Naive thymus-derived CD8-positive, alpha-beta T cell (primary cell): Measurements from ENCODE around the gene SPRR2B. TPM values are rescaled to one million over a fixed set of nuclear protein-coding genes. Genes with fewer than 3 reads are reported as not detected.
A peak's percentile ranks its signal among the peaks of the same experiment; 100 is the strongest.
"Not testable (repeated sequence)": the region's sequence is repeated elsewhere in the genome, so short reads cannot be mapped to it uniquely, and the experiment has no call there.

ENCODE experiments used
- ATAC-seq, 2 donors: fragments of 150-1000 bp; cut with Tn5 transposase in 1 of 2; sonication (Bioruptor Pico), chemical (Tn5 transposase) in 1 of 2; 1 replicate in 1 of 2; 2 replicates in 1 of 2; pipeline ENCODE4 v1.10.0; 2021; ENCODE audit warnings: mild to moderate bottlenecking in 2 of 2, moderate library complexity in 2 of 2
- POLR2A ChIA-PET: fragments of 350-600 bp; sonication (Branson Sonifier 250); formaldehyde crosslinking; loops from one replicate; lab custom pipeline; 2021; ENCODE audit warnings: antibody characterized with exemption; lab: Charles Lee
- DNase-seq, 10 donors: peaks; one replicate each; pipeline versions ENCODE4 v3.0.0 to v3.0.0-alpha.2; 2020 to 2022
- H3K27ac Mint-ChIP-seq, 10 donors: one replicate each; pipeline ENCODE4 v1.8.0; 2020 to 2022; ENCODE audit warnings: mild to moderate bottlenecking in 10 of 10, mixed read lengths in 10 of 10, moderate library complexity in 4 of 10, inconsistent platforms in 1 of 10
- H3K27me3 Mint-ChIP-seq, 5 donors: one replicate each; pipeline ENCODE4 v1.8.0; 2021 to 2022; ENCODE audit warnings: mixed read lengths in 5 of 5
- H3K36me3 Mint-ChIP-seq, 3 donors: one replicate each; pipeline ENCODE4 v1.8.0; 2020 to 2022; ENCODE audit warnings: mixed read lengths in 3 of 3, mild to moderate bottlenecking in 2 of 3, inconsistent platforms in 1 of 3
- H3K4me1 Mint-ChIP-seq, 4 donors: one replicate each; pipeline ENCODE4 v1.8.0; 2021 to 2022; ENCODE audit warnings: mixed read lengths in 4 of 4
- H3K4me3 Mint-ChIP-seq, 10 donors: one replicate each; pipeline ENCODE4 v1.8.0; 2020 to 2022; ENCODE audit warnings: mild to moderate bottlenecking in 10 of 10, mixed read lengths in 10 of 10, moderate library complexity in 6 of 10, inconsistent platforms in 1 of 10
- H3K9me3 Mint-ChIP-seq, 9 donors: one replicate each; pipeline ENCODE4 v1.8.0; 2020 to 2022; ENCODE audit warnings: mixed read lengths in 9 of 9, mild to moderate bottlenecking in 3 of 9, inconsistent platforms in 1 of 9, moderate library complexity in 1 of 9
- polyA plus RNA-seq, 3 donors: library from polyadenylated mRNA; unstranded; fragments of 300-500 nt; fragmentation: Illumina TruSeq; gene quantifications; one replicate each; pipeline ENCODE4 v1.2.3, GENCODE V29; 2021
- total RNA-seq, 8 experiments: library from RNA in 2 of 8; stranded (reverse) in 2 of 8; gene quantifications; one replicate each; pipeline ENCODE4 v1.2.3 and lab custom pipeline; 2021 to 2026

SPRR2B gene
- total and polyA plus RNA-seq, 5 experiments from 2014 or later = not detected

- no peak within 1 kb of the TSS for H3K4me3 Mint-ChIP-seq
- H3K9me3 Mint-ChIP-seq = peaks cover 0 to 5% (median 0%) of the 10 kb centered on the region in 9 donors
- no peak for ATAC-seq
- H3K27me3 Mint-ChIP-seq = peaks cover 13 to 45% (median 24%) of the 10 kb centered on the region in 5 donors
- H3K36me3 Mint-ChIP-seq = peaks cover 0 to 4% (median 0%) of the 10 kb centered on the region in 3 donors
- H3K4me1 Mint-ChIP-seq = peaks cover 0 to 3% (median 0%) of the 10 kb centered on the region in 4 donors
- DNase-seq = no peak
- peak within 1 kb of the TSS in 1 of 10 donors; percentile 21 for H3K27ac Mint-ChIP-seq
- POLR2A ChIA-PET = no interaction called here
These were observed 40.5 kb downstream of the SPRR2B start, which contains the start of gene SPRR1B for GRCh38 chr1:153030895-153031294. SPRR1B (plus strand) TSS chr1:153031203; CDS start chr1:153032346, 1,143 bp downstream.

GRCh38 chr1:153028766-153029165 lies 42.6 kb downstream of the SPRR2B start:
- Mint-ChIP-seq H3K9me3 (peaks cover 0 to 5% (median 0%) of the 10 kb centered on the region in 9 donors), H3K27ac (no peak overlapping the region), H3K36me3 (peaks cover 0 to 4% (median 0%) of the 10 kb centered on the region in 3 donors), H3K27me3 (peaks cover 13 to 63% (median 26%) of the 10 kb centered on the region in 5 donors), H3K4me1 (peaks cover 0 to 3% (median 0%) of the 10 kb centered on the region in 4 donors), H3K4me3 (no peak overlapping the region)
- POLR2A ChIA-PET = no interaction called here
- DNase-seq (no peak), ATAC-seq (no peak)

- Mint-ChIP-seq H3K4me1 (peaks cover 0 to 2% (median 0%) of the 10 kb centered on the region in 4 donors), H3K27ac (no peak overlapping the region), H3K36me3 (peaks cover 0 to 4% (median 0%) of the 10 kb centered on the region in 3 donors), H3K27me3 (peaks cover 19 to 76% (median 27%) of the 10 kb centered on the region in 5 donors), H3K4me3 (no peak overlapping the region), H3K9me3 (peaks cover 0 to 5% (median 0%) of the 10 kb centered on the region in 9 donors)
- DNase-seq (no peak), ATAC-seq (no peak)
- POLR2A ChIA-PET = no interaction called here
These were observed 45.6 kb downstream of the SPRR2B start for GRCh38 chr1:153025797-153026196.

- ATAC-seq = no peak
- H3K27ac Mint-ChIP-seq = no peak overlapping the region
- POLR2A ChIA-PET = no interaction called here
- H3K36me3 Mint-ChIP-seq = peaks cover 0 to 4% (median 0%) of the 10 kb centered on the region in 3 donors
- peaks cover 23 to 76% (median 37%) of the 10 kb centered on the region in 5 donors for H3K27me3 Mint-ChIP-seq
- DNase-seq = no peak
- H3K4me1 Mint-ChIP-seq = peaks cover 0 to 2% (median 0%) of the 10 kb centered on the region in 4 donors
- no peak overlapping the region for H3K4me3 Mint-ChIP-seq
- peaks cover 0 to 5% (median 0%) of the 10 kb centered on the region in 9 donors for H3K9me3 Mint-ChIP-seq
These were observed 47.0 kb downstream of the SPRR2B start for GRCh38 chr1:153024413-153024812.

GRCh38 chr1:153023109-153023508 lies 48.3 kb downstream of the SPRR2B start:
- POLR2A ChIA-PET = no interaction called here
- peaks cover 0 to 2% (median 0%) of the 10 kb centered on the region in 4 donors for H3K4me1 Mint-ChIP-seq

GRCh38 chr1:153022340-153022739 lies 49.1 kb downstream of the SPRR2B start:
- peaks cover 21 to 73% (median 38%) of the 10 kb centered on the region in 5 donors for H3K27me3 Mint-ChIP-seq

More at GRCh38 chr1:153023109-153023508, 48.3 kb downstream of the SPRR2B start:
- H3K36me3 Mint-ChIP-seq = no peaks in the 10 kb centered on the region
- DNase-seq (no peak), ATAC-seq (no peak)
- H3K9me3 Mint-ChIP-seq = no peaks in the 10 kb centered on the region
- H3K4me3 Mint-ChIP-seq = no peak overlapping the region
- H3K27ac Mint-ChIP-seq = no peak overlapping the region
- H3K27me3 Mint-ChIP-seq = peaks cover 21 to 70% (median 37%) of the 10 kb centered on the region in 5 donors

GRCh38 chr1:153021829-153022228 lies 49.6 kb downstream of the SPRR2B start:
- H3K4me1 Mint-ChIP-seq, H3K9me3 Mint-ChIP-seq, H3K4me3 Mint-ChIP-seq, DNase-seq, H3K27ac Mint-ChIP-seq, H3K36me3 Mint-ChIP-seq, ATAC-seq, POLR2A ChIA-PET: not testable (repeated sequence)
- peaks cover 20 to 75% (median 38%) of the 10 kb centered on the region in 5 donors for H3K27me3 Mint-ChIP-seq

More at GRCh38 chr1:153022340-153022739, 49.1 kb downstream of the SPRR2B start:
- H3K4me3 Mint-ChIP-seq, POLR2A ChIA-PET, H3K27ac Mint-ChIP-seq, ATAC-seq, H3K36me3 Mint-ChIP-seq, H3K4me1 Mint-ChIP-seq, H3K9me3 Mint-ChIP-seq, DNase-seq: not testable (repeated sequence)

Other genes with a start within 250 kb of the SPRR2B start
- not detected for gene LCE1A, start 244.1 kb downstream of the SPRR2B start, total RNA-seq
- gene LCE1A, start 244.1 kb downstream of the SPRR2B start, polyA plus RNA-seq = not detected
- gene LCE6A, start 228.8 kb downstream of the SPRR2B start, total RNA-seq = not detected
- not detected for gene LCE6A, start 228.8 kb downstream of the SPRR2B start, polyA plus RNA-seq
- gene LCE7A, start 211.6 kb downstream of the SPRR2B start, total RNA-seq = not detected
- gene LCE7A, start 211.6 kb downstream of the SPRR2B start, polyA plus RNA-seq = not detected
- not detected for gene SMCP, start 193.3 kb downstream of the SPRR2B start, total RNA-seq
- gene SMCP, start 193.3 kb downstream of the SPRR2B start, polyA plus RNA-seq = not detected
- not detected for gene IVL, start 163.1 kb downstream of the SPRR2B start, total RNA-seq
- not detected for gene IVL, start 163.1 kb downstream of the SPRR2B start, polyA plus RNA-seq
- gene SPRR5, start 124.4 kb downstream of the SPRR2B start, total RNA-seq = not detected
- gene SPRR5, start 124.4 kb downstream of the SPRR2B start, polyA plus RNA-seq = not detected
- gene SPRR4, start 101.0 kb downstream of the SPRR2B start, total RNA-seq = not detected
- not detected for gene SPRR4, start 101.0 kb downstream of the SPRR2B start, polyA plus RNA-seq
- gene SPRR1A, start 87.5 kb downstream of the SPRR2B start, total RNA-seq = not detected
- gene SPRR1A, start 87.5 kb downstream of the SPRR2B start, polyA plus RNA-seq = not detected
- gene SPRR3, start 69.9 kb downstream of the SPRR2B start, total RNA-seq = not detected
- not detected for gene SPRR3, start 69.9 kb downstream of the SPRR2B start, polyA plus RNA-seq
- not detected for gene SPRR1B, start 40.4 kb downstream of the SPRR2B start, total RNA-seq
- not detected for gene SPRR1B, start 40.4 kb downstream of the SPRR2B start, polyA plus RNA-seq
- gene SPRR2D, start 30.5 kb downstream of the SPRR2B start, total RNA-seq = not detected
- not detected for gene SPRR2D, start 30.5 kb downstream of the SPRR2B start, polyA plus RNA-seq
- not detected for gene SPRR2A, start 14.1 kb downstream of the SPRR2B start, total RNA-seq
- not detected for gene SPRR2A, start 14.1 kb downstream of the SPRR2B start, polyA plus RNA-seq
- gene SPRR2E, start 22.9 kb upstream of the SPRR2B start, total RNA-seq = not detected
- not detected for gene SPRR2E, start 22.9 kb upstream of the SPRR2B start, polyA plus RNA-seq
- gene SPRR2F, start 41.9 kb upstream of the SPRR2B start, total RNA-seq = not detected
- not detected for gene SPRR2F, start 41.9 kb upstream of the SPRR2B start, polyA plus RNA-seq
- gene SPRR2G, start 79.3 kb upstream of the SPRR2B start, total RNA-seq = not detected
- not detected for gene SPRR2G, start 79.3 kb upstream of the SPRR2B start, polyA plus RNA-seq
- gene LELP1, start 131.8 kb upstream of the SPRR2B start, total RNA-seq = not detected
- not detected for gene LELP1, start 131.8 kb upstream of the SPRR2B start, polyA plus RNA-seq
- not detected for gene PRR9, start 146.0 kb upstream of the SPRR2B start, total RNA-seq
- not detected for gene PRR9, start 146.0 kb upstream of the SPRR2B start, polyA plus RNA-seq
- not detected for gene LORICRIN, start 188.1 kb upstream of the SPRR2B start, total RNA-seq
- not detected for gene LORICRIN, start 188.1 kb upstream of the SPRR2B start, polyA plus RNA-seq
- gene PGLYRP3, start 241.3 kb upstream of the SPRR2B start, total RNA-seq = not detected
- not detected for gene PGLYRP3, start 241.3 kb upstream of the SPRR2B start, polyA plus RNA-seq